Skin epidermis (tissue), 12 donors: ENCODE data around the gene MBTPS2.
A peak's percentile ranks its signal among the peaks of the same experiment; 100 is the strongest.
"Not testable (repeated sequence)": the region's sequence is repeated elsewhere in the genome, so short reads cannot be mapped to it uniquely, and the experiment has no call there.

ENCODE experiments used
- H3K27ac ChIP-seq, 21 experiments: fragments of 200-600 bp; sonication (generic) in 11 of 21; one replicate each; pipeline ENCODE4 v1.5.0; 2020; ENCODE audit warnings: mild to moderate bottlenecking in 3 of 21, inconsistent platforms in 2 of 21, moderate library complexity in 2 of 21
- H3K4me3 ChIP-seq, 7 experiments: fragments of 200-600 bp; sonication (generic) in 2 of 7; one replicate each; pipeline ENCODE4 v1.5.0; 2020; ENCODE audit warnings: inconsistent platforms in 2 of 7, mild to moderate bottlenecking in 2 of 7, moderate library complexity in 1 of 7

The MBTPS2 gene

GRCh38 chrX:21853578-21853977, 14.2 kb downstream of the MBTPS2 start:
- no peak overlapping the region for H3K4me3 ChIP-seq
- no peak overlapping the region for H3K27ac ChIP-seq

- Histone ChIP-seq H3K4me3 (no peak within 1 kb of the TSS), H3K27ac (no peak within 1 kb of the TSS)
Measured at GRCh38 chrX:21855937-21856415, 16.6 kb downstream of the MBTPS2 start, which contains the start of gene YY2. TSS of gene YY2 (plus strand) at chrX:21855987. CDS start at chrX:21856485, 498 bp downstream.

- Histone ChIP-seq H3K4me3 (no peak overlapping the region), H3K27ac (no peak overlapping the region)
Measured at GRCh38 chrX:21856504-21856903, 17.1 kb downstream of the MBTPS2 start.

- no peak overlapping the region for H3K27ac ChIP-seq
- H3K4me3 ChIP-seq: no peak overlapping the region
Measured at GRCh38 chrX:21863241-21863640, 23.8 kb downstream of the MBTPS2 start.

GRCh38 chrX:21865436-21865835, 26.0 kb downstream of the MBTPS2 start:
- Histone ChIP-seq H3K27ac (no peak overlapping the region), H3K4me3 (no peak overlapping the region)

GRCh38 chrX:21870494-21870893, 31.1 kb downstream of the MBTPS2 start:
- Histone ChIP-seq H3K4me3 (no peak overlapping the region), H3K27ac (no peak overlapping the region)

GRCh38 chrX:21873063-21873775, 33.8 kb downstream of the MBTPS2 start:
- no peak overlapping the region for H3K4me3 ChIP-seq
- H3K27ac ChIP-seq: no peak overlapping the region

- not testable (repeated sequence) for H3K27ac ChIP-seq, H3K4me3 ChIP-seq
Measured at GRCh38 chrX:21874182-21874581, 34.8 kb downstream of the MBTPS2 start.

GRCh38 chrX:21875013-21875412, 35.6 kb downstream of the MBTPS2 start:
- no peak overlapping the region for H3K4me3 ChIP-seq
- no peak overlapping the region for H3K27ac ChIP-seq

- Histone ChIP-seq H3K27ac (no peak overlapping the region), H3K4me3 (no peak overlapping the region)
Measured at GRCh38 chrX:21881881-21882574, 42.6 kb downstream of the MBTPS2 start.

GRCh38 chrX:21883258-21883657, 43.8 kb downstream of the MBTPS2 start:
- Histone ChIP-seq H3K4me3 (no peak overlapping the region), H3K27ac (peak overlapping the region in 1 of 21 experiments; percentile 14)

- H3K4me3 ChIP-seq: no peak overlapping the region
- H3K27ac ChIP-seq: no peak overlapping the region
Measured at GRCh38 chrX:21885568-21885967, 46.2 kb downstream of the MBTPS2 start.

- Histone ChIP-seq H3K4me3 (no peak overlapping the region), H3K27ac (no peak overlapping the region)
Measured at GRCh38 chrX:21905313-21905712, 65.9 kb downstream of the MBTPS2 start.

- Histone ChIP-seq H3K27ac (no peak overlapping the region), H3K4me3 (no peak overlapping the region)
Measured at GRCh38 chrX:21905953-21906352, 66.5 kb downstream of the MBTPS2 start.

GRCh38 chrX:21907260-21907659, 67.8 kb downstream of the MBTPS2 start:
- Histone ChIP-seq H3K4me3 (no peak overlapping the region), H3K27ac (no peak overlapping the region)

GRCh38 chrX:21911481-21911880, 72.1 kb downstream of the MBTPS2 start:
- no peak overlapping the region for H3K27ac ChIP-seq
- no peak overlapping the region for H3K4me3 ChIP-seq

GRCh38 chrX:21912220-21912619, 72.8 kb downstream of the MBTPS2 start:
- Histone ChIP-seq H3K4me3 (no peak overlapping the region), H3K27ac (no peak overlapping the region)

GRCh38 chrX:21912989-21913388, 73.6 kb downstream of the MBTPS2 start:
- Histone ChIP-seq H3K27ac (no peak overlapping the region), H3K4me3 (no peak overlapping the region)

GRCh38 chrX:21926116-21926515, 86.7 kb downstream of the MBTPS2 start:
- H3K27ac ChIP-seq: peak overlapping the region in 2 of 21 experiments; percentile 27 to 44
- H3K4me3 ChIP-seq: no peak overlapping the region

- Histone ChIP-seq H3K4me3 (no peak overlapping the region), H3K27ac (peak overlapping the region in 2 of 21 experiments; percentile 27 to 44)
Measured at GRCh38 chrX:21926527-21927278, 87.3 kb downstream of the MBTPS2 start.
